Endothelial cell of umbilical vein (primary cell): ENCODE data around the gene RBM28.

Experiments used
- EZH2 ChIP-seq: IDR thresholded peaks from 2 replicates; pipeline ENCODE4 v1.6.1; 2012; ENCODE audit warnings: borderline replicate concordance, low read depth, mild to moderate bottlenecking, moderate library complexity, low read length, inconsistent platforms; ENCODE audit not compliant: severe bottlenecking
- FOS ChIP-seq: IDR thresholded peaks from 2 replicates; pipeline ENCODE4 v1.6.1; 2011; ENCODE audit warnings: mild to moderate bottlenecking, low read length, moderate library complexity, borderline replicate concordance; ENCODE audit not compliant: insufficient read depth
- GATA2 ChIP-seq: IDR thresholded peaks from 2 replicates; pipeline ENCODE4 v1.7.0; 2011; ENCODE audit warnings: low read depth, mild to moderate bottlenecking, moderate library complexity, mixed read lengths, low read length; ENCODE audit not compliant: insufficient read length, insufficient read depth
- POLR2A ChIP-seq: IDR thresholded peaks from 2 replicates; pipeline ENCODE4 v1.6.1; 2012; ENCODE audit warnings: low read depth, mild to moderate bottlenecking, control low read depth, low read length
- POLR2AphosphoS5 ChIP-seq: IDR thresholded peaks from 2 replicates; pipeline ENCODE4 v1.6.1; 2012; ENCODE audit warnings: low read depth, mild to moderate bottlenecking, control low read depth, low read length, moderate library complexity; ENCODE audit not compliant: insufficient read depth
- TF ChIP-seq, protein P1 (sequence below), 2 donors: IDR thresholded peaks; 1 replicate in 1 of 2; 2 replicates in 1 of 2; pipeline ENCODE4 v1.5.1; 2011; ENCODE audit warnings: low read length in 2 of 2, mild to moderate bottlenecking in 2 of 2, moderate library complexity in 2 of 2, control low read depth in 1 of 2, inconsistent platforms in 1 of 2, low read depth in 1 of 2; ENCODE audit not compliant: insufficient read depth in 1 of 2; ENCODE audit errors: extremely low read depth in 1 of 2
- TF ChIP-seq, protein P2 (sequence below): IDR thresholded peaks from 2 replicates; pipeline ENCODE4 v1.6.1; 2011; ENCODE audit not compliant: insufficient read depth, insufficient read length

DNA sequence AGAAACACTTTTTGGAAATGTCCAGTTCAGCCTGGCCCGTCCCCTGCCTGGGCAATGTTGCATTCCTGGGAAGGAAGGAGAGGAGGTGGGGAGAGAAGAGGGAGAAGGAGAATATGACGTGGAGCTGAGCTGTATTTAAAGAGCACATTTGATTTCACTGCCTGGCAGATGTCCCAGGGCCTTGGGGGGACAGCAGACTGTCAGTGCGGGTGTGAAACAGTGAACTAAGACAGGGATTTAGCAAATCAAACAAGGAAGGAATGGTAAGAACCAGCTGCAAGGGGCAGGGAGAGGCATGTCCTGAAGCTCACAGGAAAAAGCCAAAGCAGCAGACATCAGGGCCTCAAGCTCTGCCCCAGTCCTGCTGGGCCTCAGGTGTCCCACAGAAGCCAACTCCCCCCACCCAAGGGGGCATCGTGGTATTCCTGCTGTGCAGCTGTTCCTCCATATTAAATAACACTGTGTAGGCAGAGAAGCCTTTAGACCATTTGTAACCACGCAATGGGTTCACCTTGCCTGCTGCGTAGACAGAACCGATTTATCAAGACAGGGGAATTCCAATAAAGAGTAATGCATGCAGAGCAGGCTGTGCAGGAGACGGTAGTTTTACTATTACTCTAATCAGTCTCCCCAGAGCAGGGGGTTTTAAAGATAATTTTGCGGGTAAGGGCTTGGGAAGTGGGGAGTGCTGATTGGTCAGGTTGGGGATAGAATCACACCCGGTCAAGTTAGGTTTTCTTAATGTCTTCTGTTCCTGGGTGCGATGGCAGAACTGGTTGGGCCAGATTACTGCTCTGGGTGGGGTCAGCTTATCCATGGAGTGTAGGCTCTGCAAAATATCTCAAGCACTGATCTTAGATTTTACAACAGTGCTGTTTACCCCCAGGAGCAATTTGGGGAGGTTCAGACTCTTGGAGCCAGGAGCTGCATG, 84.3 kb downstream of the RBM28 start:
- TF ChIP-seq POLR2A, result no peak
- TF ChIP-seq, protein P1, sequence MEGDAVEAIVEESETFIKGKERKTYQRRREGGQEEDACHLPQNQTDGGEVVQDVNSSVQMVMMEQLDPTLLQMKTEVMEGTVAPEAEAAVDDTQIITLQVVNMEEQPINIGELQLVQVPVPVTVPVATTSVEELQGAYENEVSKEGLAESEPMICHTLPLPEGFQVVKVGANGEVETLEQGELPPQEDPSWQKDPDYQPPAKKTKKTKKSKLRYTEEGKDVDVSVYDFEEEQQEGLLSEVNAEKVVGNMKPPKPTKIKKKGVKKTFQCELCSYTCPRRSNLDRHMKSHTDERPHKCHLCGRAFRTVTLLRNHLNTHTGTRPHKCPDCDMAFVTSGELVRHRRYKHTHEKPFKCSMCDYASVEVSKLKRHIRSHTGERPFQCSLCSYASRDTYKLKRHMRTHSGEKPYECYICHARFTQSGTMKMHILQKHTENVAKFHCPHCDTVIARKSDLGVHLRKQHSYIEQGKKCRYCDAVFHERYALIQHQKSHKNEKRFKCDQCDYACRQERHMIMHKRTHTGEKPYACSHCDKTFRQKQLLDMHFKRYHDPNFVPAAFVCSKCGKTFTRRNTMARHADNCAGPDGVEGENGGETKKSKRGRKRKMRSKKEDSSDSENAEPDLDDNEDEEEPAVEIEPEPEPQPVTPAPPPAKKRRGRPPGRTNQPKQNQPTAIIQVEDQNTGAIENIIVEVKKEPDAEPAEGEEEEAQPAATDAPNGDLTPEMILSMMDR (IDR thresholded peaks at IDR 0.05; ENCODE audit: extremely low read depth in 1 of 2, insufficient read depth in 1 of 2, low read depth in 1 of 2, low read length in 2 of 2), result no peak
- no peak for TF ChIP-seq POLR2AphosphoS5
- no peak for TF ChIP-seq FOS
- no peak for TF ChIP-seq EZH2
- no peak for TF ChIP-seq GATA2
- TF ChIP-seq, protein P2, sequence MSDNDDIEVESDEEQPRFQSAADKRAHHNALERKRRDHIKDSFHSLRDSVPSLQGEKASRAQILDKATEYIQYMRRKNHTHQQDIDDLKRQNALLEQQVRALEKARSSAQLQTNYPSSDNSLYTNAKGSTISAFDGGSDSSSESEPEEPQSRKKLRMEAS, result no peak
